GM12878 (cell line): ENCODE measurements around the gene OSTC. TPM values are rescaled to one million over a fixed set of nuclear protein-coding genes. Genes with fewer than 3 reads are reported as not detected.

Experiments
- ATAC-seq: fragments of 200-7000 bp; cut with Tn5 transposase; 3 replicates; pipeline ENCODE4 v1.9.1; 2020; ENCODE audit warnings: mild to moderate bottlenecking, moderate library complexity
- BruUV-seq: library from RNA; stranded (reverse); fragments of 400-500 nt; replicated peaks from 2 replicates; lab custom pipeline; 2021; lab: Mats Ljungman, UMichigan
- CTCF ChIA-PET: fragments of 300-600 bp; sonication (Branson Sonifier 250); formaldehyde crosslinking; extraction: SDS; loops from one replicate; lab custom pipeline; 2021; ENCODE audit warnings: inconsistent platforms; lab: Yijun Ruan, JAX
- POLR2A ChIA-PET: fragments of 350-600 bp; formaldehyde crosslinking; extraction: SDS; loops from one replicate; lab custom pipeline; 2021; ENCODE audit warnings: inconsistent platforms; lab: Charles Lee
- RAD21 ChIA-PET: fragments of 300-600 bp; sonication (Branson Sonifier 250); formaldehyde crosslinking; loops from one replicate; lab custom pipeline; 2023; ENCODE audit warnings: antibody characterized with exemption; ENCODE audit not compliant: unreplicated experiment; lab: Charles Lee
- SMC1A ChIA-PET: fragments of 300-600 bp; sonication (Branson Sonifier 250); formaldehyde crosslinking; loops from one replicate; lab custom pipeline; 2023; ENCODE audit not compliant: unreplicated experiment, uncharacterized antibody; lab: Charles Lee
- DNase-seq: peaks from one replicate; pipeline ENCODE4 v3.0.0-alpha.2; 2011; ENCODE audit warnings: low read depth, low spot score
- FAIRE-seq: peaks from 3 replicates; lab custom pipeline; 2011; peaks lifted over from hg19 to GRCh38; lab: Jason Lieb, UNC
- H2AFZ ChIP-seq: 2 replicates; pipeline ENCODE4 v1.6.0; 2011; ENCODE audit warnings: low read depth, low read length, control low read depth; ENCODE audit not compliant: control insufficient read depth
- H3K27ac ChIP-seq: 2 replicates; pipeline ENCODE4 v1.5.1; 2011; ENCODE audit warnings: control low read depth; ENCODE audit not compliant: control insufficient read depth, insufficient read depth
- H3K27me3 ChIP-seq, 2 experiments: replicated peaks in 1 of 2; 2 replicates each; pipeline versions ENCODE4 v1.6.0 to v1.6.1; 2011; ENCODE audit warnings: low read length in 1 of 2; ENCODE audit not compliant: control insufficient read depth in 2 of 2, insufficient read depth in 2 of 2
- H3K36me3 ChIP-seq, 2 experiments: 2 replicates each; pipeline ENCODE4 v1.5.1; 2011; ENCODE audit warnings: low read length in 1 of 2; ENCODE audit not compliant: control insufficient read depth in 2 of 2, insufficient read depth in 2 of 2
- H3K4me1 ChIP-seq: 2 replicates; pipeline ENCODE4 v1.6.1; 2011; ENCODE audit warnings: mild to moderate bottlenecking, low read length, moderate library complexity, mixed read lengths; ENCODE audit not compliant: control insufficient read depth, insufficient read depth
- H3K4me2 ChIP-seq: 2 replicates; pipeline ENCODE4 v1.6.0; 2011; ENCODE audit warnings: control low read depth; ENCODE audit not compliant: control insufficient read depth, insufficient read depth
- H3K4me3 ChIP-seq: fragments of 200-600 bp; sonication (generic); 2 replicates; pipeline ENCODE4 v1.5.1; 2016
- H3K79me2 ChIP-seq: 2 replicates; pipeline ENCODE4 v1.6.0; 2011; ENCODE audit warnings: low read length; ENCODE audit not compliant: control insufficient read depth, insufficient read depth
- H3K9ac ChIP-seq: 2 replicates; pipeline ENCODE4 v1.8.0; 2011; ENCODE audit warnings: low read length, control low read depth, mixed read lengths; ENCODE audit not compliant: control insufficient read depth, insufficient read depth
- H3K9me3 ChIP-seq: replicated peaks from 3 replicates; pipeline ENCODE4 v1.5.1; 2011; ENCODE audit warnings: mild to moderate bottlenecking, low read length; ENCODE audit not compliant: control insufficient read depth, insufficient read depth
- H4K20me1 ChIP-seq: 2 replicates; pipeline ENCODE4 v1.6.0; 2011; ENCODE audit not compliant: control insufficient read depth, insufficient read depth
- CREB1 ChIP-seq: IDR thresholded peaks from 2 replicates; pipeline ENCODE4 v1.6.1; 2012; ENCODE audit warnings: low read depth, mild to moderate bottlenecking, inconsistent platforms
- FOXM1 ChIP-seq: IDR thresholded peaks from 2 replicates; pipeline ENCODE4 v1.6.1; 2012; ENCODE audit warnings: low read depth, mild to moderate bottlenecking, inconsistent platforms, low read length, moderate library complexity
- HDGF ChIP-seq: fragments of 450-650 bp; IDR thresholded peaks from 2 replicates; pipeline ENCODE4 v1.6.1; 2016; ENCODE audit warnings: antibody characterized with exemption
- KAT2A ChIP-seq: conservative IDR thresholded peaks from 2 replicates; pipeline ENCODE4 v1.6.1; 2011; ENCODE audit warnings: low read depth, low read length; ENCODE audit not compliant: control insufficient read depth
- KLF5 ChIP-seq: fragments of 450-650 bp; IDR thresholded peaks from 2 replicates; pipeline ENCODE4 v1.6.1; 2014; ENCODE audit warnings: mild to moderate bottlenecking; ENCODE audit not compliant: partially characterized antibody
- NBN ChIP-seq: fragments of 450-650 bp; IDR thresholded peaks from 2 replicates; pipeline ENCODE4 v1.6.1; 2016
- NFIC ChIP-seq: IDR thresholded peaks from 2 replicates; pipeline ENCODE4 v1.6.1; 2012; ENCODE audit warnings: low read depth, mild to moderate bottlenecking, inconsistent platforms, low read length, moderate library complexity
- RFX5 ChIP-seq: IDR thresholded peaks from 2 replicates; pipeline ENCODE4 v1.6.1; 2011; ENCODE audit warnings: low read depth, low read length, improper control_type of control experiment
- SIX5 ChIP-seq: IDR thresholded peaks from 2 replicates; pipeline ENCODE4 v1.6.1; 2011; ENCODE audit warnings: mild to moderate bottlenecking, low read depth, low read length, moderate library complexity; ENCODE audit not compliant: severe bottlenecking
- SMARCA5 ChIP-seq: fragments of 450-650 bp; IDR thresholded peaks from 2 replicates; pipeline ENCODE4 v1.6.1; 2017; ENCODE audit warnings: mild to moderate bottlenecking
- WGBS: methylation state at CpG from one replicate; pipeline ENCODE4 v1.1.6; 2016; ENCODE audit warnings: low lambda C conversion rate; ENCODE audit not compliant: insufficient replicate concordance, insufficient coverage; ENCODE audit errors: missing lambda C conversion rate; 5-methylcytosine and 5-hydroxymethylcytosine counted together
- in situ Hi-C: fragments of 300-500 bp; cut with MboI; formaldehyde crosslinking; loops from 9 replicates; pipeline ENCODE4 v1.14.3; 2018; ENCODE audit warnings: mixed read lengths
- intact Hi-C: fragments of 100-400 bp; cut with micrococcal nuclease; formaldehyde crosslinking; loops from one replicate; pipeline ENCODE4 v1.14.2; 2022; ENCODE audit not compliant: unreplicated experiment
- polyA plus RNA-seq, 11 experiments: library from polyadenylated mRNA; depleted of rRNA in 4 of 11; unstranded in 6 of 11; stranded (reverse) in 5 of 11; fragments of >200 nt; fragmentation: Nextera tagmentation in 4 of 11; fragmentation: Illumina TruSeq in 1 of 11; extraction: Ambion mirVana in 4 of 11; extraction: Trizol in 1 of 11; gene quantifications; 1 replicate in 1 of 11; 2 replicates in 10 of 11; pipeline versions ENCODE4 v1.2.1 to v1.2.3, GENCODE V29; 2011 to 2016; ENCODE audit warnings: inconsistent platforms in 2 of 11, missing spikeins in 2 of 11, low read depth in 1 of 11
- total RNA-seq, 4 experiments: library from RNA; depleted of rRNA in 3 of 4; stranded (reverse); fragments of >200 nt in 3 of 4; fragmentation: Illumina TruSeq in 1 of 4; extraction: Trizol in 1 of 4; gene quantifications; 2 replicates each; pipeline versions ENCODE4 v1.2.1 to v1.2.3, GENCODE V29; 2013 to 2021
- TF ChIP-seq, protein P1 (sequence below): fragments of 450-650 bp; IDR thresholded peaks from 2 replicates; pipeline ENCODE4 v1.6.1; 2017; ENCODE audit warnings: antibody characterized with exemption, mild to moderate bottlenecking, moderate library complexity
- TF ChIP-seq, protein P2 (sequence below): fragments of 450-650 bp; IDR thresholded peaks from 2 replicates; pipeline ENCODE4 v1.6.1; 2017; ENCODE audit warnings: mild to moderate bottlenecking, low read depth, inconsistent platforms; ENCODE audit not compliant: poor library complexity, severe bottlenecking
- TF ChIP-seq, protein P3 (sequence below): IDR thresholded peaks from 2 replicates; pipeline ENCODE4 v1.6.1; 2012; ENCODE audit warnings: low read depth, low read length, improper control_type of control experiment
- TF ChIP-seq, protein P4 (sequence below): IDR thresholded peaks from 2 replicates; pipeline ENCODE4 v1.6.1; 2012; ENCODE audit warnings: mild to moderate bottlenecking, low read depth, low read length

The OSTC gene
- total and polyA plus RNA-seq, 10 of the 15 experiments (the other 5 are each of a cell fraction or from before 2014, with no cell fraction given) = 106 to 681 (median 181) TPM

DNA sequence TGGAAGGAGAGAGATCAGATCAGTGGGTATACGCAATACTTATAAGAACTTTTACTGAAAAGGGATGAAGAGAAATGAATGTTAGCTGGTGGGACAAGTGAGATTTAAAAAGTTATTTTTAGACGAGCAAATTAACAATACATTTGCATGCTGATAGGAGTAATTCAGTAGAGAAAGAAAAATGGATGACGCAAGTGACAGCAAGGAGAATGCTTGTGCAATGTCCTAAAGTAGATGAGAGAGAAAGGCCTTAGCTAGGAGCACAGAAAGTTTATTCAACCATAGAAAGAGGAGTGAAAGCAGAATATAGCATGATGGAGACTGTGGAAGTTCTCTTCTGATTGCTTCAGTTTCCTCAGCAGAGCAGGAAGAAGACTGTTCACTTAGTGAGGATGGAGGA, 45.8 kb downstream of the OSTC start (continued):
- TF ChIP-seq, protein P1, sequence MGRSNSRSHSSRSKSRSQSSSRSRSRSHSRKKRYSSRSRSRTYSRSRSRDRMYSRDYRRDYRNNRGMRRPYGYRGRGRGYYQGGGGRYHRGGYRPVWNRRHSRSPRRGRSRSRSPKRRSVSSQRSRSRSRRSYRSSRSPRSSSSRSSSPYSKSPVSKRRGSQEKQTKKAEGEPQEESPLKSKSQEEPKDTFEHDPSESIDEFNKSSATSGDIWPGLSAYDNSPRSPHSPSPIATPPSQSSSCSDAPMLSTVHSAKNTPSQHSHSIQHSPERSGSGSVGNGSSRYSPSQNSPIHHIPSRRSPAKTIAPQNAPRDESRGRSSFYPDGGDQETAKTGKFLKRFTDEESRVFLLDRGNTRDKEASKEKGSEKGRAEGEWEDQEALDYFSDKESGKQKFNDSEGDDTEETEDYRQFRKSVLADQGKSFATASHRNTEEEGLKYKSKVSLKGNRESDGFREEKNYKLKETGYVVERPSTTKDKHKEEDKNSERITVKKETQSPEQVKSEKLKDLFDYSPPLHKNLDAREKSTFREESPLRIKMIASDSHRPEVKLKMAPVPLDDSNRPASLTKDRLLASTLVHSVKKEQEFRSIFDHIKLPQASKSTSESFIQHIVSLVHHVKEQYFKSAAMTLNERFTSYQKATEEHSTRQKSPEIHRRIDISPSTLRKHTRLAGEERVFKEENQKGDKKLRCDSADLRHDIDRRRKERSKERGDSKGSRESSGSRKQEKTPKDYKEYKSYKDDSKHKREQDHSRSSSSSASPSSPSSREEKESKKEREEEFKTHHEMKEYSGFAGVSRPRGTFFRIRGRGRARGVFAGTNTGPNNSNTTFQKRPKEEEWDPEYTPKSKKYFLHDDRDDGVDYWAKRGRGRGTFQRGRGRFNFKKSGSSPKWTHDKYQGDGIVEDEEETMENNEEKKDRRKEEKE = no peak
- TF ChIP-seq, protein P2, sequence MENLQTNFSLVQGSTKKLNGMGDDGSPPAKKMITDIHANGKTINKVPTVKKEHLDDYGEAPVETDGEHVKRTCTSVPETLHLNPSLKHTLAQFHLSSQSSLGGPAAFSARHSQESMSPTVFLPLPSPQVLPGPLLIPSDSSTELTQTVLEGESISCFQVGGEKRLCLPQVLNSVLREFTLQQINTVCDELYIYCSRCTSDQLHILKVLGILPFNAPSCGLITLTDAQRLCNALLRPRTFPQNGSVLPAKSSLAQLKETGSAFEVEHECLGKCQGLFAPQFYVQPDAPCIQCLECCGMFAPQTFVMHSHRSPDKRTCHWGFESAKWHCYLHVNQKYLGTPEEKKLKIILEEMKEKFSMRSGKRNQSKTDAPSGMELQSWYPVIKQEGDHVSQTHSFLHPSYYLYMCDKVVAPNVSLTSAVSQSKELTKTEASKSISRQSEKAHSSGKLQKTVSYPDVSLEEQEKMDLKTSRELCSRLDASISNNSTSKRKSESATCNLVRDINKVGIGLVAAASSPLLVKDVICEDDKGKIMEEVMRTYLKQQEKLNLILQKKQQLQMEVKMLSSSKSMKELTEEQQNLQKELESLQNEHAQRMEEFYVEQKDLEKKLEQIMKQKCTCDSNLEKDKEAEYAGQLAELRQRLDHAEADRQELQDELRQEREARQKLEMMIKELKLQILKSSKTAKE = no peak
- TF ChIP-seq, protein P3, sequence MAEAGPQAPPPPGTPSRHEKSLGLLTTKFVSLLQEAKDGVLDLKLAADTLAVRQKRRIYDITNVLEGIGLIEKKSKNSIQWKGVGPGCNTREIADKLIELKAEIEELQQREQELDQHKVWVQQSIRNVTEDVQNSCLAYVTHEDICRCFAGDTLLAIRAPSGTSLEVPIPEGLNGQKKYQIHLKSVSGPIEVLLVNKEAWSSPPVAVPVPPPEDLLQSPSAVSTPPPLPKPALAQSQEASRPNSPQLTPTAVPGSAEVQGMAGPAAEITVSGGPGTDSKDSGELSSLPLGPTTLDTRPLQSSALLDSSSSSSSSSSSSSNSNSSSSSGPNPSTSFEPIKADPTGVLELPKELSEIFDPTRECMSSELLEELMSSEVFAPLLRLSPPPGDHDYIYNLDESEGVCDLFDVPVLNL = no peak

DNA sequence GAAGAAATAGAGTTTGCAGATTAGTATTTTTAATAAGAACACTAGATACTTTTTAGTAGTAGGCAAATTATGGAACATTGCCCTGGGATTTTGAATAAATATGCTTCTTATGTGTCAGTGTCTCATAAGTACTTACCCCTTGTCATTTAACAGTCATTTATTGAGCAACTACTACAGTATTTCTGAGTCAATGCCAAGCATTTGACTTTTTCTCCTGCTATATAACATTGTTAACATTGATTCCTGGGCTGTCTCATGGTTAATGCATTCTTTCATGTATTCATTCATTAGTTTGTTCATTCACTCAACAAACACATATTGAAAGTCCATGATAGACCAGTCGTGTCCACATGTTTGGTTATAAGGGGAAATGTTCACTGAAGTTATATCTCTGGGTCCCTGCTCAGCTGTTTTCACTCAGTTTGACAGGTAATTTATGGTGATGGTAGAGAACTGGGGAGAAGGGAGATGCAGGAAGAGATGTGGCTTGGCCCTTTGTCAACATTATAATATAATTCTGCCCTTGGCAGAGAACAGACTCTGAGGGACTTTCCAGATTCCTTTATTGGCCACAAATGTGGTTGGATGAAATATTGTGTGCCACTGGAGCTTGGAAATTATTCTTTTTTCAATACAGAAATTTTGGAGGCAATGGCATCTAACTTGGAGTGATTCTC, 49.8 kb downstream of the OSTC start:
- no peaks in the 10 kb centered on the region for H3K9me3 ChIP-seq
- no peaks in the 10 kb centered on the region for H3K36me3 ChIP-seq
- 0% methylated on average over 1 of the region's 1 CpG for WGBS
- H3K27me3 ChIP-seq = no peaks in the 10 kb centered on the region
- CTCF ChIA-PET = no interaction called here
- RAD21 ChIA-PET = no interaction called here
- H3K4me2 ChIP-seq = no peak overlapping the region
- no peaks in the 10 kb centered on the region for H4K20me1 ChIP-seq
- TF ChIP-seq SIX5 = no peak
- TF ChIP-seq FOXM1 = no peak
- TF ChIP-seq NFIC = no peak
- TF ChIP-seq, protein P4, sequence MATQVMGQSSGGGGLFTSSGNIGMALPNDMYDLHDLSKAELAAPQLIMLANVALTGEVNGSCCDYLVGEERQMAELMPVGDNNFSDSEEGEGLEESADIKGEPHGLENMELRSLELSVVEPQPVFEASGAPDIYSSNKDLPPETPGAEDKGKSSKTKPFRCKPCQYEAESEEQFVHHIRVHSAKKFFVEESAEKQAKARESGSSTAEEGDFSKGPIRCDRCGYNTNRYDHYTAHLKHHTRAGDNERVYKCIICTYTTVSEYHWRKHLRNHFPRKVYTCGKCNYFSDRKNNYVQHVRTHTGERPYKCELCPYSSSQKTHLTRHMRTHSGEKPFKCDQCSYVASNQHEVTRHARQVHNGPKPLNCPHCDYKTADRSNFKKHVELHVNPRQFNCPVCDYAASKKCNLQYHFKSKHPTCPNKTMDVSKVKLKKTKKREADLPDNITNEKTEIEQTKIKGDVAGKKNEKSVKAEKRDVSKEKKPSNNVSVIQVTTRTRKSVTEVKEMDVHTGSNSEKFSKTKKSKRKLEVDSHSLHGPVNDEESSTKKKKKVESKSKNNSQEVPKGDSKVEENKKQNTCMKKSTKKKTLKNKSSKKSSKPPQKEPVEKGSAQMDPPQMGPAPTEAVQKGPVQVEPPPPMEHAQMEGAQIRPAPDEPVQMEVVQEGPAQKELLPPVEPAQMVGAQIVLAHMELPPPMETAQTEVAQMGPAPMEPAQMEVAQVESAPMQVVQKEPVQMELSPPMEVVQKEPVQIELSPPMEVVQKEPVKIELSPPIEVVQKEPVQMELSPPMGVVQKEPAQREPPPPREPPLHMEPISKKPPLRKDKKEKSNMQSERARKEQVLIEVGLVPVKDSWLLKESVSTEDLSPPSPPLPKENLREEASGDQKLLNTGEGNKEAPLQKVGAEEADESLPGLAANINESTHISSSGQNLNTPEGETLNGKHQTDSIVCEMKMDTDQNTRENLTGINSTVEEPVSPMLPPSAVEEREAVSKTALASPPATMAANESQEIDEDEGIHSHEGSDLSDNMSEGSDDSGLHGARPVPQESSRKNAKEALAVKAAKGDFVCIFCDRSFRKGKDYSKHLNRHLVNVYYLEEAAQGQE = no peak
- TF ChIP-seq NBN = no peak
- no peak for TF ChIP-seq SMARCA5
- no peak for TF ChIP-seq KAT2A
- no peak for TF ChIP-seq KLF5
- TF ChIP-seq CREB1 = no peak
- no peak for TF ChIP-seq RFX5
- TF ChIP-seq HDGF = no peak
- no peak overlapping the region for H2AFZ ChIP-seq
- H3K79me2 ChIP-seq = no peaks in the 10 kb centered on the region
- no peak overlapping the region for H3K4me3 ChIP-seq
- no peak overlapping the region for H3K9ac ChIP-seq
- FAIRE-seq = no peak
- no TSS peak for BruUV-seq
- in situ Hi-C loops = no loop called here
- no peaks in the 10 kb centered on the region for H3K4me1 ChIP-seq
- SMC1A ChIA-PET = no interaction called here
- intact Hi-C loops = no loop called here
- POLR2A ChIA-PET = no interaction called here
- ATAC-seq = no peak
- H3K27ac ChIP-seq = no peak overlapping the region
- no peak for DNase-seq
